IPS-15b (cell line): Measurements from ENCODE around the gene HIVEP3.
"Not testable (repeated sequence)": the region's sequence is repeated elsewhere in the genome, so short reads cannot be mapped to it uniquely, and the experiment has no call there.

ENCODE experiments used
- H3K27me3 ChIP-seq: one replicate; pipeline ENCODE4 v1.6.1; 2013; ENCODE audit warnings: low read length; ENCODE audit not compliant: control insufficient read depth, insufficient read depth
- H3K36me3 ChIP-seq: one replicate; pipeline ENCODE4 v1.6.1; 2013; ENCODE audit warnings: low read length; ENCODE audit not compliant: control insufficient read depth, insufficient read depth
- H3K4me1 ChIP-seq: one replicate; pipeline ENCODE4 v1.6.1; 2013; ENCODE audit warnings: mild to moderate bottlenecking, low read length; ENCODE audit not compliant: control insufficient read depth, insufficient read depth
- H3K4me3 ChIP-seq: one replicate; pipeline ENCODE4 v1.5.1; 2013; ENCODE audit warnings: low read depth, low read length
- H3K9ac ChIP-seq: one replicate; pipeline ENCODE4 v1.6.1; 2013; ENCODE audit warnings: low read depth, mild to moderate bottlenecking, low read length
- H3K9me3 ChIP-seq: one replicate; pipeline ENCODE4 v1.6.1; 2013; ENCODE audit warnings: mild to moderate bottlenecking, low read length; ENCODE audit not compliant: control insufficient read depth, insufficient read depth

Gene HIVEP3

GRCh38 chr1:41918450-41919043 is at the start of gene HIVEP3:
Gene HIVEP3 (minus strand): TSS chr1:41918922.
- H3K36me3 ChIP-seq: no peaks in the 10 kb centered on the region
- peak within 1 kb of the TSS; percentile 58 for H3K4me3 ChIP-seq
- H3K27me3 ChIP-seq: peaks cover 47% of the 10 kb centered on the region
- no peak within 1 kb of the TSS for H3K9ac ChIP-seq
- H3K4me1 ChIP-seq: peaks cover 8% of the 10 kb centered on the region
- H3K9me3 ChIP-seq: no peaks in the 10 kb centered on the region

GRCh38 chr1:41964400-41964799 is 45.7 kb upstream of the HIVEP3 start:
- Histone ChIP-seq H3K9ac (no peak overlapping the region), H3K36me3 (no peaks in the 10 kb centered on the region), H3K4me1 (no peaks in the 10 kb centered on the region), H3K4me3 (no peak overlapping the region), H3K27me3 (no peaks in the 10 kb centered on the region), H3K9me3 (no peaks in the 10 kb centered on the region)

- H3K27me3 ChIP-seq: no peaks in the 10 kb centered on the region
- H3K9me3 ChIP-seq: no peaks in the 10 kb centered on the region
- H3K36me3 ChIP-seq: no peaks in the 10 kb centered on the region
- H3K4me3 ChIP-seq: no peak overlapping the region
- H3K4me1 ChIP-seq: no peaks in the 10 kb centered on the region
- H3K9ac ChIP-seq: no peak overlapping the region
Observed at GRCh38 chr1:41963636-41964035, 44.9 kb upstream of the HIVEP3 start.

- no peak overlapping the region for H3K9ac ChIP-seq
- peaks cover 4% of the 10 kb centered on the region for H3K4me1 ChIP-seq
- no peak overlapping the region for H3K4me3 ChIP-seq
Observed at GRCh38 chr1:41958015-41958673, 39.4 kb upstream of the HIVEP3 start.

GRCh38 chr1:41957568-41957967 is 38.8 kb upstream of the HIVEP3 start:
- Histone ChIP-seq H3K9ac (no peak overlapping the region), H3K4me3 (no peak overlapping the region), H3K9me3 (no peaks in the 10 kb centered on the region), H3K4me1 (peaks cover 4% of the 10 kb centered on the region), H3K27me3 (no peaks in the 10 kb centered on the region), H3K36me3 (no peaks in the 10 kb centered on the region)

More at GRCh38 chr1:41958015-41958673, 39.4 kb upstream of the HIVEP3 start:
- Histone ChIP-seq H3K36me3 (no peaks in the 10 kb centered on the region), H3K9me3 (no peaks in the 10 kb centered on the region), H3K27me3 (no peaks in the 10 kb centered on the region)

- no peaks in the 10 kb centered on the region for H3K27me3 ChIP-seq
- H3K9ac ChIP-seq: no peak overlapping the region
- peaks cover 4% of the 10 kb centered on the region for H3K4me1 ChIP-seq
- no peaks in the 10 kb centered on the region for H3K9me3 ChIP-seq
- no peak overlapping the region for H3K4me3 ChIP-seq
- H3K36me3 ChIP-seq: no peaks in the 10 kb centered on the region
Observed at GRCh38 chr1:41955461-41956159, 36.9 kb upstream of the HIVEP3 start.

GRCh38 chr1:41954533-41954944 is 35.8 kb upstream of the HIVEP3 start:
- Histone ChIP-seq H3K4me3 (no peak overlapping the region), H3K4me1 (peaks cover 4% of the 10 kb centered on the region), H3K9ac (no peak overlapping the region), H3K9me3 (no peaks in the 10 kb centered on the region), H3K27me3 (no peaks in the 10 kb centered on the region), H3K36me3 (no peaks in the 10 kb centered on the region)

- peaks cover 4% of the 10 kb centered on the region for H3K4me1 ChIP-seq
- no peaks in the 10 kb centered on the region for H3K27me3 ChIP-seq
- no peak overlapping the region for H3K4me3 ChIP-seq
- no peak overlapping the region for H3K9ac ChIP-seq
- no peaks in the 10 kb centered on the region for H3K9me3 ChIP-seq
- H3K36me3 ChIP-seq: no peaks in the 10 kb centered on the region
Observed at GRCh38 chr1:41953291-41953690, 34.6 kb upstream of the HIVEP3 start.

- no peaks in the 10 kb centered on the region for H3K9me3 ChIP-seq
- no peaks in the 10 kb centered on the region for H3K27me3 ChIP-seq
- H3K9ac ChIP-seq: no peak overlapping the region
- H3K4me3 ChIP-seq: no peak overlapping the region
- peaks cover 4% of the 10 kb centered on the region for H3K4me1 ChIP-seq
- no peaks in the 10 kb centered on the region for H3K36me3 ChIP-seq
Observed at GRCh38 chr1:41952208-41952607, 33.5 kb upstream of the HIVEP3 start.

- not testable (repeated sequence) for H3K4me1 ChIP-seq
Observed at GRCh38 chr1:41951492-41951891, 32.8 kb upstream of the HIVEP3 start.

GRCh38 chr1:41950820-41951219 is 32.1 kb upstream of the HIVEP3 start:
- Histone ChIP-seq H3K36me3 (no peaks in the 10 kb centered on the region), H3K27me3 (no peaks in the 10 kb centered on the region), H3K4me3 (no peak overlapping the region), H3K9ac (no peak overlapping the region), H3K9me3 (no peaks in the 10 kb centered on the region), H3K4me1 (no peaks in the 10 kb centered on the region)

More at GRCh38 chr1:41951492-41951891, 32.8 kb upstream of the HIVEP3 start:
- H3K9me3 ChIP-seq, H3K36me3 ChIP-seq, H3K9ac ChIP-seq, H3K4me3 ChIP-seq, H3K27me3 ChIP-seq: not testable (repeated sequence)

GRCh38 chr1:41945946-41946345 is 27.2 kb upstream of the HIVEP3 start:
- H3K9ac ChIP-seq, H3K4me3 ChIP-seq, H3K9me3 ChIP-seq, H3K27me3 ChIP-seq, H3K4me1 ChIP-seq, H3K36me3 ChIP-seq: not testable (repeated sequence)
